ELR (cell line): ENCODE results near the gene EIF4G3.
"Not testable (repeated sequence)": the region's sequence is repeated elsewhere in the genome, so short reads cannot be mapped to it uniquely, and the experiment has no call there.

Source experiments
- DNase-seq: peaks from one replicate; pipeline ENCODE4 v3.0.0-alpha.2; 2015; ENCODE audit warnings: low read depth

EIF4G3 gene, protein sequence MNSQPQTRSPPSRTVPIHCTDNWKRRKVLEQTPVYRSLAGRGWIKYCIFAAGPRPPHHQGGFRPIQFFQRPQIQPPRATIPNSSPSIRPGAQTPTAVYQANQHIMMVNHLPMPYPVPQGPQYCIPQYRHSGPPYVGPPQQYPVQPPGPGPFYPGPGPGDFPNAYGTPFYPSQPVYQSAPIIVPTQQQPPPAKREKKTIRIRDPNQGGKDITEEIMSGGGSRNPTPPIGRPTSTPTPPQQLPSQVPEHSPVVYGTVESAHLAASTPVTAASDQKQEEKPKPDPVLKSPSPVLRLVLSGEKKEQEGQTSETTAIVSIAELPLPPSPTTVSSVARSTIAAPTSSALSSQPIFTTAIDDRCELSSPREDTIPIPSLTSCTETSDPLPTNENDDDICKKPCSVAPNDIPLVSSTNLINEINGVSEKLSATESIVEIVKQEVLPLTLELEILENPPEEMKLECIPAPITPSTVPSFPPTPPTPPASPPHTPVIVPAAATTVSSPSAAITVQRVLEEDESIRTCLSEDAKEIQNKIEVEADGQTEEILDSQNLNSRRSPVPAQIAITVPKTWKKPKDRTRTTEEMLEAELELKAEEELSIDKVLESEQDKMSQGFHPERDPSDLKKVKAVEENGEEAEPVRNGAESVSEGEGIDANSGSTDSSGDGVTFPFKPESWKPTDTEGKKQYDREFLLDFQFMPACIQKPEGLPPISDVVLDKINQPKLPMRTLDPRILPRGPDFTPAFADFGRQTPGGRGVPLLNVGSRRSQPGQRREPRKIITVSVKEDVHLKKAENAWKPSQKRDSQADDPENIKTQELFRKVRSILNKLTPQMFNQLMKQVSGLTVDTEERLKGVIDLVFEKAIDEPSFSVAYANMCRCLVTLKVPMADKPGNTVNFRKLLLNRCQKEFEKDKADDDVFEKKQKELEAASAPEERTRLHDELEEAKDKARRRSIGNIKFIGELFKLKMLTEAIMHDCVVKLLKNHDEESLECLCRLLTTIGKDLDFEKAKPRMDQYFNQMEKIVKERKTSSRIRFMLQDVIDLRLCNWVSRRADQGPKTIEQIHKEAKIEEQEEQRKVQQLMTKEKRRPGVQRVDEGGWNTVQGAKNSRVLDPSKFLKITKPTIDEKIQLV (N-terminal part only)

DNA sequence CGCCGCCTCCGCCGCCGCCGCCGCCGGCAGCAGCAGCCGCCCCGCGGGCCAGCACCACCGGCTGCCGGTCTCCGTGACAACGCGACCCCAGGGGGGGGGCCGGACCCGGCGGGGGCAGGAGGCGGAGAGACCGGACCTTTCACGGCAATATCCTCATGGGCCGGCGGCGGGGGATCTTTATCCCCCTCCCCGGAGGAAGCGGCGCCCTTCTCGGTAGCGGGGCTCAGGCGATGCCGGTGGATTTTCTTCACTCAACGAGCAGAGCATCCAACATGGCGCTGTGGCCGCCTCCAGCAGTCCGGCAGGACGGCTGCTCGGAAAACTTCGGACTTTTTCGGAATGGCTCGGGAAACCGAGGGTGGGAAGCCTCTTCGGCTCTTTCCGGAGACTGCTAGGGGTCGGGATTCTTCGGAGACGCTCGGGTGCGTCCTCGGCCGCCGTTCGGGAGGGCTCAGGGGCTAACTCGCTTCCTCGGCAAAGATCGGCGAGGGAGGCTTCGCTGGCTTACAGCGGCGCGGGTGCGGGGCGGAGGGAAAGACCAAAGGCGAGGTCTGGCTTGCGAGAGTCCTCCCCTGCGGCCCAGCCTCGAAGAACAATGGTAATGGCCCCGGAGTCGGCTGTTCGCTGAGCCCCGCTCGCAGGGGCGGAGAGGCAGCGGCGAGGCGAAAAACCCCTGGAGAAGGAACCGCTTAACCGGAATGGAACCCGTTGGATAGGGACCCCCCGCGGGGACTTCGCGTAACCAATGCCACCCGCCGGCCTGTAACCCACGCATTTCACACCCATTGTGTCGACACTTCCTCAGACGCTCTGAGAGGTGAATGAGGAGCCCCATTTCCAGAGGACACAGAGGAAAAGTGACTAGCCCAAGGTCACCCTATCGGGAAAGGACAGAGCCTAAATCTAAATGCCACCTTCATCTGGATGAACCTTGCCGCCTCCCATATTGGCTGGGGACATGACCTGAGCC lies at the start of gene EIF4G3:
TSS of gene EIF4G3 (minus strand) at position 312 of the 970 bp plus-strand sequence. CDS start 174,155 bp downstream, outside the sequence.
- DNase-seq, result peak; percentile 96

DNA sequence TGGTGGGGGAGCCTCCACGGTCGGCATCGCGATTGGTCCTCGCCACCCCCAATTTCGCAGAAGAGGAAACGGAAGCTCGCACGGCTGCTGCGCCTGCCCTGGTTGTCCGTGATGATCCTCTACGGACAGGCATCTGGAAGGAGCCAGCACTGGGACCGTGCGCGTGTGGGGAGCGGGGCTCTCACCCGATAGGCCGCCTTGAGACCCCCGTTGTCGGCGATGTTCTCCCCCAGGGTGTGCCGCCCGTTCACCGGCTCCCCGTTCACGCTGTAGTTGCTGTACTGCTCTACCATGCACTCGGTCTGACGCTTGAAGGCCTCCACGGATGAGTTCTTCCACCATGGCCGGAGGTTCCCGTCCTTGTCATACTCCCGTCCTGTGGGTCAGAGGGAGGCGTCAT lies 48.4 kb upstream of the EIF4G3 start:
- no peak for DNase-seq

DNA sequence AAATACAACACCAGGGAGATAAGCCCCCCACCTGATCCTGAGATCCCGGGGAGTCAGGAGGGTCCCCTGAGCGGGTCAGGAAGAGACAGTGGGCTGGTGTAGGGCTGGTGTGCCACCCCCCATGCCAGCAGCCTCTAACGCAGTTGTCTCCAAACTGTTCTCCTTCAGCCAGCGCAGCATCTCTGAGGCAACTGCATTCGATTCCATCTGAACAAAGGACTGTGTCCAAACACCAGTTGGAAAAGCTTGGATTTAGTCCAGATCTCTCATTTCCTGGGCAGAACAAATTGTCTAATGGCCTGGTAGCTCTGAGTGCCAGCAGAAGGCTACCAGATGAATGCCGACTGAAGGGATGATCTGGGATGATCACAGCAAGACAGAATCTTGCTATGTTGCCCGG lies 44.1 kb upstream of the EIF4G3 start:
- DNase-seq, result no peak

DNA sequence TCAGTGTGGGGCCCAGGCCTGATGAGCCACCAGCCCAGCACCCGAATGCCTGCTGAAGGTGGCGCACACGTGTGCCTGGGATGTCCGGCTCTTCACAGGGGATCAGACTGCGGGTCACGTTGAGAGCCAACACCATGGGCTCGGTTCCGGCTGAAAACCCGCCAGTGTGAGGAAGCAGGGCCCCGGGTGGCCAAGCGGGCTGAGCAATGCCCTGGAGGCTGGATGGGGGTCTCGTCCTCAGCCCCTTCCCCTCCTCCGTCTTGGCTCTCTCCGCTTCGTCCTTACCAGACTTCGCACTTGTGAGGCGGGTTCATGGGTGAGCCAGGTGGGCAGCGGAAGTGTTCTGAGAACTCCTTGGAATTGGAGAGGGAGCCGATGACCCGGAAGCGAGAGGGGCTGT lies 43.0 kb upstream of the EIF4G3 start:
- DNase-seq, result no peak

DNA sequence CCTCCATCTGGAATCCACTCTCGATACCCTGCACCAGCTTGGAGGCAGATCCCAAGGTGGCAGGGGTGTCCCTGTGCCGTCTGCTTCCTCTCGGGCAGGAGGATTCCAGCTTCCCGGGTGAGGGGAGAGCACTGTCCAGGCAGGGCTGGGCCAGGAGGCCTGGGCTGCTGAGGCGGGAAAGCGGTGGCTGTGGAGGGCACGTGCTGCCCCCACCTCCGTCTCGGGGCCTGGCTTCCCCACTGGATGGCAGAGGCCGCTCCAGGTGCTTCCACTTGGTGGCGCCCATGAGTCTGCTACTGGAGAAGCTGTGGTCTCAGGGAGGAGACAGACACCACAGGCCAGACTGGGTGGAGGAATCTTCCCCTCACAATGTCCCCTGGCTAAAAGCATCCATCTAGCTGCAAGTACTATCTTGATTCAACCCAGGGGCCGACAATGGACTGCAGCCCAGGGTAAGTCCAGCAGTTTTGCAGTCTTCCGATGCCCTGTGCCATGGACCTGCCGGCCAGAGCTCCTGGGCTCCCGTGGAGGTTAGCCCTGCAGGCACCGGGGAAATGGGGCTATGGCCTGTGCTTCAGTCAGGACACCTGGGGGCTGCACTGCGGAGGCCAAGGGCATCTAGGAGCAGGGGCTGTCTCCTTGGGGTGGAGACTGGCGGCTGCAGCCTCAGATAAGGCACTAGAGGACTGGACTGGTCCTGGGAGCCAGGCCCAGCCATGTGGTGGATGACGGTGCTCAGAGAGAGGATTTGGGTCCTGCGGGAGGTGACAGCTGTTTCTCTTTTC lies 41.3 kb upstream of the EIF4G3 start:
- peak; percentile 53 for DNase-seq

DNA sequence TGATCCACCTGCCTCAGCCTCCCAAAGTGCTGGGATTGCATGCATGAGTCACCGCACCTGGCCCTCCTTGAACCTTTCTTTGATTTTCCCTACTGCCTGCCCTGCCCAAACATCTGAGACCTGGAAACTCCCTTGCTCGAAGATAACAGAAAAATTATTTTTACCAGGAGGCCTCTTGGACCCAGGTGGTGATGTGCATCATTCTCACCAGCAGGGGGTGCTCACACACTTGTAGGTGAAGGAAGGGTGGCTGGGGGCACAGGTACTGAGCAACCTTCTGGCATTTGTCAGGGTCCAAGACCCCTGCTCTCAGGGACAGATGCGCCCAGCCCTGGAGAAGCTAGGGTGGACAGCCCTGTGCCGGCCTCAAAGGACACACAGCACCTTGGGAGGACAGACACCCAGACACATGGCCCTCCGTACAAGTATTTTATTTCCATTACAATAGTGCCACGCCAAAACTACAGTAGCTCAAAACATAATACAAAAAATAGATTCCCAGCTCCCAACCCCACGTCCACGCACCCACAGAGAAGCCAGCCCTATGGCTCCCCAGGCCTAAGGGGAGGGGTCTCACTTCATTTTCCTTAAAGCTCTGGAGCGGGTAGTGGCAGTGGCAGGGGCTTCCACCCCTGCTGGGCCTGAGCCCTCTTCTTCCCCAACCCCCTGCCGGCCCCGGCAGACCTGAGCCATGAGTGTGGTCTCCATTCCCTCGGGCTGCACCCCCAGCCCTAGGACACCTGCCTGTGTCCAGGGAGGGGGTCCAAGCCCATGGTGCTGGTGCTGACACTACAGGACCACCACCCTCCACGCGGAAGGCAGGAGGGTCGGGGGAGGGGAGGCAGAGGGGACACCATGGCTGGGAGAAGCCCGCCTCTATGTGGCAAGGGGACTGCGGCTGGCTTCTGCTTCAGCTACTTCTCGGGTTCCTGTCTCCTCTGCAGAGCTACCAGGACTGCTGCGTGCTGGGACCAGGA lies 40.4 kb upstream of the EIF4G3 start:
- peak; percentile 64 for DNase-seq

DNA sequence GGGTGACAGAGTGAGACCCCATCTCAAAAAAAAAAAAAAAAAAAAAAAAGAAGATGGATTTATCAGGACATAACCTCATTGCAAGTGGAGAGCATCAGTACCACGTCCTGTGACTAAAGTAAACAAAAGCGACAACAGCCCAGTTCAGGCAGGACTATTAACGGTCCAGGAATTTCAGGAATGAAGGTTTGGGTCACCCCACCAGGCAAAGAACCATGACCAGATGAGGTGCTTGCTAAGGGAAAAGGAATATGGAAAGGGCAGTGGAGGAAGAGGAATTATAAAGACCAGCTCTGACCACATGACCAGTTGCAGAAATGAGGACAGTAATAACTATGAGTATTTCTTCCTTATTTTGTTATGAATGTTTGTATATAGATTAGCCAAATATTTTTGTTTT lies 35.4 kb upstream of the EIF4G3 start:
- peak; percentile 73 for DNase-seq

DNA sequence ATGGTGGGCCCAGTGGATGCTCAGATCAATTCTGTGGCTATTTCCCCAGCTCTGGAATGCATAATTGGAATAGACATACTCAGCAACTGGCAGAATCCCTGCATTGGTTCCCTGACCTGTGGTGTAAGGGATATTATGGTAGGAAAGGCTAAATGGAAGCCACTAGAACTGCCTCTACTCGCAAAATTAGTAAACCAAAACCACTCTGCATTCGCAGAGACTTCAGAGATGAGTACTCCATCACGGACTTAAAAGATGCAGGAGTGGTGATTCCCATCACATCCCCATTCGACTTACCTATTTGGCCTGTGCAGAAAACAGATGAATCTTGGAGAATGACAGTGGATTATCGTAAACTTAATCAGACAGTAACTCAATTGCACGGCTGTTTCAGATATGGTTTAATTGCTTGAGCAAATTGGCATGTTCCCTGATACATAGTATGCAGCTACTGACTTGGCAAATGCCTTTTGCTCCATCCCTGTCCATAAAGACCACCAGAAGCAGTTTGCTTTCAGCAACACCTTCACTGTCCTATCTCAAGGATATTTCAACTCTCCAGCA lies 31.5 kb upstream of the EIF4G3 start:
- DNase-seq, result not testable (repeated sequence)

DNA sequence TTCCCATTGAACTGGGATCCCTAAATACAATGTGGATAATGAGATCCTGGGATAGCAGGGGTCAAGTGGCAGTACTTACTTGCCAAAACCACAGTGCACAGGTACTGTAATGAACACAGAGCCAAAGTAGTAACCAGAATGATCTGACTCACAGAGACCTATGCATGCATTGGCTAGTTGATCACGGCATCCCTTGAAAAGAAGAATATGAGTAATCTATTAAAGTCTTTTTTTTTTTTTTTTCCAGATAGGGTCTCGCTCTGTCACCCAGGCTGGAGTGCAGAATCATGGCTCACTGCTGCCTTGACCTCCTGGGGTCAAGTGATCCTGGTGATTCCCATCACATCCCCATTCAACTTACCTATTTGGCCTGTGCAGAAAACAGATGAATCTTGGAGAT lies 29.4 kb upstream of the EIF4G3 start:
- DNase-seq, result peak; percentile 85

DNA sequence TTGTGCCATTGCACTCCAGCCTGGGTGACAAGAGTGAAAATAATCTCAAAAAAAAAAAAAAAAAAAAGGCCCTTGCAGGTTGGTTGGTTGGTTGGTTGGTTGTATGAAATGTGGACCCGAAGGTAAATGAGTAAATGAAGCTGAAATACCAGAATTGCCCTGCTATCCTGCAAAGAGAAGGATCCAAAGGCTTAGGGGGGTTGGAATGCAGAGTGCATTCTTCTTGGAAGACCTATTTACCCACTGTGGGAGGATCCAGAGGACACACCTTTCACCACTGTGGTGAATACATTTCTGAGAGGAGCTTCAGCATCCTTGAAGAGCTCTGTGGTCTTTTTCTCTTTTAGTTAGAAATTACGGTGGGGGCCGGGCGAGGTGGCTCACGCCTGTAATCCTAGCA lies 28.7 kb upstream of the EIF4G3 start:
- DNase-seq, result no peak

DNA sequence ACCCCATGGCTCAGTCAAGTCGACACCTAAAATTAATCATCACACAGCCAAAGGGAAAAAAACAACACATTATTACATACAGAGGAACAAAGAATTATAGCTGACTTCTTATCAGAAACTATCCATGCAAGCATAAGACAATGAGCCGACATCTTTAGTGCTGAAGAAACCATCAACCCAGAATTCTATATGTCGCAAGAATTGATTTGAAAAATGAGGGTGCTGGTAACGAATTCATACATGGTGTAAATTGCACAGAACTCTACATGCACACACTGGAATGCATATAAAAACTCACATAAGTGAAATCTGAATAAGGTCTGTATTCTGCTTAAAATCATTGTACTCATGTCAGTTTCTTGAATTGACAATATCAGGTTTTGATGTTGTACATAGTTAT lies 25.0 kb upstream of the EIF4G3 start:
- DNase-seq, result no peak

DNA sequence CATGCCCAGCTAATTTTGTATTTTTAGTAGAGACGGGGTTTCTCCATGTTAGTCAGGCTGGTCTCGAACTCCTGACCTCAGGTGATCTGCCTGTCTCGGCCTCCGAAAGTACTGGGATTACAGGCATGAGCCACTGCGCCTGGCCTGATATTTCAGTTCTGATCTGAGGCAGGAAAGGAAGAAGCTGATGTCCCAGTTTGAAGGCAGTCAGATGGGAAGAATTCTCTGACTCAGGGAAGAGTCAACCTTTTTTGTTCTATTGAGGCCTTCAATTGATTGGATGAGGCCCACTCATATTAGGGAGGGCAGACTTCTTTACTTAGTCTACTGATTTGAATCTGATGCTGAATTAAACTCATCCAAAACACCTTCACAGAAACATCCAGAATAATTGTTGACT lies 24.5 kb upstream of the EIF4G3 start:
- peak; percentile 74 for DNase-seq

DNA sequence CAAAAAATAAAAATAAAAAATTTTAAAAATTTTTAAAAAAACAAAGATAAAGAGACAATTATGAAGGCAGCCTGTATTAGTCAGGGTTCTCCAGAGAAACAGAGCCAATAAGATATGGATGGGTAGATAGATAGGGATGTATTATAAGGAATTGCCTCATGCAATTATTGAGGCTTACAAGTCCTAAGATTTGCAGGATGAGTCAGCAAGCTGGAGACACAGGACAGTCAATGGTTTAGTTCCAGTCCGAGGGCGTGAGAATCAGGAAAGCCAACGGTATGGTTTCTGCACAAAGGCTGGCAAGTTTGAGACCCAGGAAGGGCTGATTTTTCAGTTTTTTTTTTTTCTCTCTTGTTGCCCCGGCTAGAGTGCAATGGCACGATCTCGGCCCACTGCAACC lies 24.1 kb upstream of the EIF4G3 start:
- DNase-seq, result peak; percentile 62

DNA sequence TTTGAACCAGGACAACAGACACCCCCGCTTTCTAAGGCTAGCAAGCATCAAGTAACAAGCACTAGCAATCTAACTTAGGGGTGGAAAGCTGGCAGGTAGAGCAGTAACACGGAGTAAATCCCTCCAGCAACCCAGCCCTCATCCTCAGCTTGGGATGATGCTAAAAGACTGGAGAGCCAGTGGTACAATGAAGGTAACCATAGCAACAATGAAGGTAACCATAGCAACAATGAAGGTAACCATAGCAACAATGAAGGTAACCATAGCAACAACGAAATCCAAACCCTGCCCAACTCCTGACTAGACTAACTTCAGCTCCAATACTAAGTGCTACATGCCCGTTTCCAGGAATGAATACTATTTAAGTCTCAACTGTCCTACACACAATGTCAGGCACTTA lies 22.2 kb upstream of the EIF4G3 start:
- DNase-seq, result no peak

DNA sequence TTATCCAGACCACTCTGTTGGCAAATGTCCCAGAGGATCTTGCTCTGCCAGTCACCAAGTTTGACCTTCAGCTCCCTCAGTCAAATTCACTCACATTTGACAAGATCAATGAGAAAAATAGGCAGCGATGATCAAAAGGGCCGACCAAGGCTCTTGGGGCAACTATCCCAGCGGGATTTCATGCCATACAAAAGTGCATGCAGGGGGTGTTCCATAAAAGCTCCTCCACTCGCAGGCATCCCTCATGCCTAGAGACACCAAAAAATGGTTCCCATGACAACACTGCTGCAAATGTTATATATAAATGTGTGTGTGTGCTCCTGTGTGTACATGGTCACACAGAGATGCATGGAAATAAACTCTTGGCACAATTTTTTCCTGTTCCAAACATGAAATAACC lies 16.2 kb upstream of the EIF4G3 start:
- no peak for DNase-seq

DNA sequence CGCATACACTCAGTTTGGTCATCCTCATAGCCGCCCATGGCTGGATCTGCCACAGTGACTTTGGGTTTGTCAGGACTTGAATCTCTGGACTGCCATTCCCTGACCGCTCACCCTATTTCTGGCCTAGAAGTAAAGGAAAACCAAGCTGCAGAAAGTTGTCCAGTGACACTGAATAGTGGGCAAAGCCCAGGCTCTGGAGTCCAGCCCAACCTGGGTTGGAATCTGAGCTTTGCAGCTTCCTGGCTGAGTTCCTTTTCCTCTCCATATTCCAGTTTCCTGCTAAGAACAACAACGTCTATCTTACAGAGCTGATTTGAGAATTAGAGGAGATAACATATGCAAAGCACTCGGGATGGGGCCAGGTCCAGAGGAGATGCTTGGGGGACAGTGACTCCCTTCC lies 15.6 kb upstream of the EIF4G3 start:
- DNase-seq, result no peak

DNA sequence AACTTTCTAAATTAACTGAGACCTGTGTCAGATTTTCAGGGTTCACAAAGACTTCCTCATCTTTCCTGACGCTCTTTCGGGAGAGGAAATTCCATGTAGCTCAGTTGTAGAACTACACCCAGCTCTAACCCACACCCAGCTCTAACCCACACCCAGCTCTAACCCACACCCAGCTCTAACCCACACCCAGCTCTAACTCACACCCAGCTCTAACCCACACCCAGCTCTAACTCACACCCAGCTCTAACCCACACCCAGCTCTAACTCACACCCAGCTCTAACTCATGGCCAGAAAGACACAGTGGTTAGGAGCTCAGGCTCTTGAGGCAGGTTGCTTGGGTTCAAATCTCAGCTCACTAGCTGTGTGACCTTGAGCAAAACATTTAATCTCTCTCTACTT lies 14.1 kb upstream of the EIF4G3 start:
- DNase-seq, result not testable (repeated sequence)

DNA sequence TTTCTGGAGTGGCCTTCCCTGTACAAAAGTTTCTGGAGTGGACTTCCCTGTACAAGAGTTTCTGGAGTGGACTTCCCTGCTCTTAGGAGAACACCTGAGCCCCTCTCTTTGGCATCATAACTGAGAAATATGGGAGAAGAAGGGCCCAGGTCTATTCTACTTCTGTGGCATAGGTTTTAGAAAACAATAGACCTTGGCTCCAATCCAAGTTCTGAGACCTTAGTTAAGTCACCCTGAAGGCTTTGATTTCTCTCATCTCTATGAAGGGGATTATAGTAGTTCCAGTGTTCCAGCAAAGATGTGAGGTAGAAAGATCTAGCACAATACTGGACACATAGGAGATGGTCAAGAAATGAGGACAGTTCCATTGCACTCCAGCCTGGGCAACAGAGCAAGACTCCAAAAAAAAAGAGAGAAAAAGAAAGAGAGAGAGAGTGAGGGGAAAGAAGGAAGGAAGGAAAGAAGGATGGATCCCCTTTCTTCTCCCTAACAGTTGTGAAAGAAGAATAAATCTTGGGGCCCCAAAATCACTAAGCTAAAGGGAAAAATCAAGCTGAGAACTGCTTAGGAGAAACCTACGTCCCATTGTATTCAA lies 13.3 kb upstream of the EIF4G3 start:
- DNase-seq, result no peak

DNA sequence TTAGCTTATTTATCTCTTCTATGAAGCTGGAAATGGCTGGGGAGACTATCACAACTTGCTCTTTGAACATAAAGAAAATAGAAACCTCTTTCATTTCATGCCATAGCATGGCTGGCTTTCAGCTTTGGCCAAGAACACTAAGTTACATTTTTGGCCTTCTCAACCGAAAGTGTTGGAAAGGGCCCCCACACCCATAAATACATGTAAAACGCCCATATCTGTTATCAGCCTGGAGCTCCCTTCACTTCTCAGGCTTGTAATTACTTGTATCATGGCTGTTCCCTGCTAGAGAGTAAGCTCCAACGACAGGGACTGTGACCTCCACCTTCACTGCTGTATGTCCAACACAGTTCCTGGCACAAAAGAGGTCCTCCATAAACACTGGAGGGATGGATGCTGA lies 12.7 kb upstream of the EIF4G3 start:
- DNase-seq, result no peak
